NCI-H226 (cell line): ENCODE measurements around the gene CHURC1.
A peak's percentile ranks its signal among the peaks of the same experiment; 100 is the strongest.

Experiments used
- DNase-seq: peaks from one replicate; pipeline ENCODE4 v3.0.0-alpha.2; 2015

Gene CHURC1

GRCh38 chr14:64960762-64961276, 46.6 kb downstream of the CHURC1 start:
- no peak for DNase-seq

GRCh38 chr14:64963611-64964010, 49.4 kb downstream of the CHURC1 start:
- no peak for DNase-seq

DNA sequence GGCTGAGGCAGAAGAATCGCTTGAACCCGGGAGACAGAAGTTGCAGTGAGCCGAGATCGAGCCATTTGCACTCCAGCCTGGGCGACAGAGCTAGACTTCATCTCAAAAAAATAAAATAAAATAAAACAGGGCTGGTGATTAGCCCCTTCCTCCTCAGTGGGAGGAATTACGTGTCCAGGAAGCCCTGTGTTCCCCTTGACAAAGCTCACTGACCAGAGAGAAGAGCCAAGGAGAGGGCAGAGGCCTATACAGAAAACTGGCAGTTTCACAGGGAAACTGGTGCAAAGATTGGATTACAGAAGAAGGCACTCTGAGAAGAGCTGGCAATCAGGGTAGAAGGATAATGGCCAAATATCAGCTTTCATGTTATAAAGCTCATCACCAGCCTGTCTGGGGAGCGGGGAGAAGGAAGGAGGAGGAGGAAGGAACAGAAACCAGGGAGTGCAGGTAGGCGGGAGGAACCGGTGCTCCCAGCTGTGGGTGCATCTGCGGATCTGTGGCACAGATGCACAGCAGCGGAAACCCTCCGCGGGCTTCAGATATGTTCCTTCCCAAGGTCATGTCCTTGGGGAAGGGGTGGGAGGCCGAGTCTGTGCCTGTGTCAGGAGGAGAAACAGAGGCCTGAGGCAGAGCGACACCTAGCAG, 51.2 kb downstream of the CHURC1 start:
- DNase-seq = no peak

- no peak for DNase-seq
Measured at GRCh38 chr14:64966976-64967375, 52.7 kb downstream of the CHURC1 start.

- DNase-seq = no peak
Measured at GRCh38 chr14:64968167-64968566, 53.9 kb downstream of the CHURC1 start.

DNA sequence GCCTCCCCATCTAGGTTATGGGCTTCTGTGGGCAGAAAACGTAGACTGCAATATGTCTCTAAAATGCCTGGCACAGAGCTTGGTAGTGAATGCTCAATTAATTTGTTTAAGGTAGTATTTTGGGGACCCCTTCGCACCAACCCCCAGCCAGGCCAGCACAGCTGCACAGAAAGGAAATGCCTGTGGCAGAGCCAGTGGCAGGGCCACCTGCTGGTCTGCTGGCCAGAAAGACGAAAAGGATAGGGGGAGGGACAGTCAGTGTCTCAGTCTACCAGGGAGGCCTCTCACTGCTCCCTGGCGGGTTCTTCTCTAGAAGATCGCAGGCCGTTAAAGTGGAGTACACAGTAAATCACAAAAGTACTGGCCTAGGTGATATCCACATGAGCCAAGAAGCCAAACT, 54.4 kb downstream of the CHURC1 start:
- no peak for DNase-seq

DNA sequence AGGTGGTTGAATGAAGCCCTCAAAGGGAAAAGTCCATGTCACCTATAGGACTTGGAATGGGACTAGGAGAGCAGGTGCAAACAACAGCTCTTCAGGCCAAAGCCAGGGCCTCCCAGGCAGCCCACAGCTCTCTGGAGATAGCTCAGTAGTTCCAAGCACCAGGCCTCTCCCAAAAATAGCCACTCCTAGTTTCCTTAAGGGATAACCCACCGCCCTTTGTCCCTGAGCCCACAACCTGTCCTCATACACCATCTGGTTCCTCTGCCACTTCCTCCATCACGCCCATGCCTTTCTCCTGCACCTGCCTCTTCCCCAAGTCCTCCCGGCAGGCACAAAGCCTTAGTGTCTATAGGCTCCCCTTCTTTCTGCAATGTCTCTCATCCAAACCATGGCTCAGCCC, 55.8 kb downstream of the CHURC1 start:
- no peak for DNase-seq

DNA sequence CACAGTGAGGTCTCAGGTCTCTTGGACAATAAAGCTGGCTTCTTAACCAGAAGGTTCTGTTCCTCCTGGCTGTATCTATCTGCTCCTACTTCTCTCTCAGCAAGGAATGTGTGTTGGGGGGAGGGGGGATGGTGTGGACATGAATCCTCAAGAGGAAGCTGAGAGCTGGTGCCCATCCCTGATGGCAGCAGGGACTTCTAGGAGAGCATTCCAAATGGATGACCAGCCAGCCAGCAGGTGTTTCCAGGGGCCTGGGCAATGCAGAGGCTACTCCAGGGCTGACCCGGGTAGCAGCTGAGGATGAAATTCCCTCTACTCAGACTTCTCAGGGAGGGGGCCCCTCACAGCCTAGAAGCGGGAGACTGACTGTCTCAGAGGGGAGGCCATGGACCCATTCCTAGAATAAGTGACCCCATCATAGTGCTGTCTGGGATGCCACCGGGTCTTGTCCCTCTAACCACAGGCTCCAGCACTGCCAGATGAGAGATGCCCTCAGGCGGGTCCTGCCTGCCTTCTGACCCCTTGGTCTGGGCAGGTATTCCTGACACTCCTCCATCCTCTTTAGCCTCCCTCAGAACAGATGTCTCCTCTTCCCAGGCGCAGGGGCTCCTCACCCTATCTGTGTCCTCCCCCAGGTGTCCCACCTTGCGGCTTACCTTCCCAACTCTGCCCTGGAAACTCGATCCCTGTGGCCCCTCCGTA, 56.7 kb downstream of the CHURC1 start:
- DNase-seq = peak; percentile 41

DNA sequence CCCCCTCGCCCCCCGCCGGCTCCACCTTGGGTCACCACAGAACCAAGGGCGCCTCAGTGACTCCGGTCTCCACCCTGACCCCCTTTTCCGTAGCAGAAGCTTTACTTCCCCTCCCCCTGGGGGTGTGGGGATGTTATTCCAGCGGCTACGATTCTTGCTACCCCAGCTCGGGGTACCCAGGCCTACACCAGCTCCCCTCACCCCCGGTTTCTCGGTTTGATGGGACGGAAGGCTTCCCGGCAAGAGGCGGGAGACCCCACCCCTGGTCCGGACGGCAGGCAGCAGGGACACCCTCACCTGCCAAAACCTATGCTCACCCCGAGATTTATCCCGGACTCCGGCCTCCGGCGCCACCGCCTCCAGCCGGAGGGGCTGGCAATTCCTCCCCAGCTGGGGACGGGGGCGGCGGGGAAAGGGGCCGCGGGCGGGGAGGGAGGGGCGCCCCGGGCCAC, 57.3 kb downstream of the CHURC1 start:
- no peak for DNase-seq

DNA sequence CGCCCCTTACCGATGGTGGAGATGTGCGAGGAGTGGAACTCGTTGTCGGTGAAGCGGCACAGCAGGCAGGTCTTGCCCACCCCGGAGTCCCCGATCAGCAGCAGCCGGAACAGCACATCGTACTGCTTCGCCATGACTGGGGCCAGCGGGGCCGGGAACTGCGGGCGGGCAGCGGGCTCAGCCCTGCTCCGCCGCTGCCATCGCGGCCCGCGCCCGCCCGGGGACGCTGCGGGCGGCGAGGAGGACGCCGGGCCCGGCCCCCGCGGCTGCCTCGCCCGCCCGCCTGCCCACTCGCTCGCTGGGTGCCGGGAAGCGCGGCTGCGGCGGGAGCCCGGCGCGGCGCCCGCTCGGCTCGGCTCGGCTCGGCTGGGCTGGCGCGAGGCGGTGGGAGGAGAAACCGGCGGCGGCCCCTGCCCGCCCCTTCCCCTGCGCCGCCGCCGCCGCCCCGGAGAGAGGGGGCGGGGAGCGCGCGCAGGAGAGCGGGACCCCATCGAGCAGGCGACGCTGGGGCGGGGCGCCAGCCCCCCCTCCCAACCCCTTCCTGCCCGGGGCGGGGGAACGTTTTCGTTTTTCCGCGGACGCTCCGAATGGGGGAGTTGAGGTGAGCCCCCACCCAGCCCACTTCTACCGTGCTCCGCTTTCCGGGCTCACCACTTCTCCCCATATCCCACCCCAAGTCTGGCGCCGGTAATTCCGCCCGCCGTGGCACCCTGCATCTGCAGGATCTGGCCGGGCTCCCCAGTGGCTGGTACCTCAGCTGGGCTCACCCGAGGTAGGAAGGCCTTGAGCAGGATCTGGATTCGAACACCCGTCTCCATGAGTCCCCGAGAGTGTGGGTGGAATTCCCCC, 57.9 kb downstream of the CHURC1 start, which contains the start of gene RAB15:
TSS of gene RAB15 (minus strand) at position 394 of the 849 bp plus-strand sequence. CDS start at position 134, 260 bp downstream.
- no peak for DNase-seq

DNA sequence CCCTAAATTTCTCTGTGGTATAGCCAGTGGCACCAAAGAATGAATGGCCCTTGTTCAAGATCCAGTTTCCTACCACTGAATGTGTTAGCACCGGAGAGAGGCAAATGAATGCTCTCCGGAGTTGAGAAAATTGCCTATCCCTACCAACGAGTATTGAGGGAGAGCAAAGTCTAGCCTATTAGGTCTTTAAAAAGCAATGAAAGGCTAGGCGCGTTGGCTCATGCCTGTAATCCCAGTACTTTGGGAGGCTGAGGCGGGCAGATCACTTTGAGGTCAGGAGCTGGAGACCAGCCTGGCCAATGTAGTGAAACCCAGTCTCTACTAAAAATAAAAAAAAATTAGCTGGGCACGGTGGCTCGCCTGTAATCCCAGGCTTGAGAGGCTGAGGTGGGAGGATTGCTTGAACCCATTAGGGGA, 58.8 kb downstream of the CHURC1 start:
- no peak for DNase-seq

GRCh38 chr14:64973826-64974225, 59.6 kb downstream of the CHURC1 start:
- DNase-seq = no peak

- no peak for DNase-seq
Measured at GRCh38 chr14:64974563-64974962, 60.3 kb downstream of the CHURC1 start.

GRCh38 chr14:64979336-64980074, 65.2 kb downstream of the CHURC1 start:
- DNase-seq = no peak

DNA sequence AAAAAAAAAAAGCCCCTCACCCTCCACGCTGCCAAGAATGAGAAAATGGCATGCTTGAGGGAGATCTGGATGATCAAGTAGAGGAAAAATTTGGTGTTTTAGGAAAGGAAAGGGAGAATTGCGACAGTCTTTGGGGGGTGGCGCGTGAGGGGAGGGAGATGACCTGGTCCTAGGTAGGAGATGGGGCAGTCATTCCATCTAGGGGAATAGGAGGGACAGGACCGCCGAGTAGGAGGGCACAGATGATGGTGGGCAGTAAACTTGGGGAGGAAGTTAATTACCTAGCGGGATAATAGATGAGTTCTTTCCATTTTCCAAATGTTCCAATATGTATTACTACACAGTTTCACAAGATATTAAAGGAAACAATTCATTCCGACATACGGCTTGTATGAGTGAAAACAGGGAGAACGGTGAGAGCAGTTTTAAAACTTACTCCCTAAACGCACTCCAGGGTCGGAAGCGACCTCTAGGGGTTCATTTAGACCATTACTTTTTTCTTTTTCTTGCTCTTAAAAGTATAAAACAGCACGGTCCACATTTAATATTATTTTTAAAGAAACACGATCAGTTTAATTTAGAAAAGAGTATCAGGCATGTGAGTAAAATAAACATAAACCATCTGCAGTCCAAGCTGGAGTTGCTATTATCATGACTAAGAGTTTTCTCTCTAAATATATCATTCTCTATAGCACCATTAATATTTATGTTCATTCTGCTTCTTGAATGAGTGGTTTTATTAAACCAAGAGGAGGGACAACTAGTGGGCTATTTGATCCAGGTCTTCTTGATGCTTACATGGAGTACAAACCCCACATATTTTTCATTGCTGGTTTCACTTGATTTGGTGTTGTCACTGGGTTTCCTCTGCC, 69.4 kb downstream of the CHURC1 start:
- DNase-seq = no peak
